GM19468 (cell line): Measurements from ENCODE around the gene RELN.
A peak's percentile ranks its signal among the peaks of the same experiment; 100 is the strongest.
"Not testable (repeated sequence)": the region's sequence is repeated elsewhere in the genome, so short reads cannot be mapped to it uniquely, and the experiment has no call there.

Experiments used
- ATAC-seq: cut with Tn5 transposase; IDR thresholded peaks from one replicate; pipeline ENCODE4 v1.9.1; 2021; ENCODE audit warnings: mild to moderate bottlenecking, moderate library complexity, moderate number of reproducible peaks; ENCODE audit not compliant: unreplicated experiment; ENCODE audit errors: extremely low read depth

RELN gene

DNA sequence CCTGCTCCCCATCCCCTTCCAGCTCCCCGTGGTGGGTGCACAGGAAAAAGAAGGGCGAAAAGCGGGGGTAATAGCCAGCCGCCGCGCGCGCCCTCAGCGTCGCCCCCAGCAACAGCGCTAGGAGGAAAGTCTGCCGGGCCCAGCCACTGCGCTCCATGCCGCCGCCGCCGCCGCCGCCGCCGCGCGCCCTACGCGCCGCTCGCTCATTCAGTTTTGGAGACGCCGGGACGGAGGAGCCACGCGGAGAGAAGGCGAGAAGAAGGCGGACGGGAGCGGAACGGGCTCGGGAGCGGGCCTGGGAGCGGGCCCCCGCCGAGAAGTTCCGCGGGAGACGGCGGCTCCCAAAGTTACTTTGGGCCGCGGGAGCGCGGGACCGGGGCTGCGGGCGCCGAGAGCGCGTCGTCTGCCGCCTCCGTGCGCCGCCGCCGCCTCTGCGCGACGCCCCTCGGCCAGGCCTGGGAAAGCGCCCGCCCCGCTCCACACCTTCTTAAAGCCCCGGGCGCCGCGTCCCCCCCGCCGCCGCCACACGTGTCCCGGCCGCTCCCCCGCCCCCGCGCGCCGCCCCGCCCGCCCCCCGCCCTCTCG is at the start of gene RELN:
Gene RELN (minus strand): TSS at position 459 of the 585 bp plus-strand sequence. CDS start 302 bp downstream, at position 157.
- no peak for ATAC-seq

DNA sequence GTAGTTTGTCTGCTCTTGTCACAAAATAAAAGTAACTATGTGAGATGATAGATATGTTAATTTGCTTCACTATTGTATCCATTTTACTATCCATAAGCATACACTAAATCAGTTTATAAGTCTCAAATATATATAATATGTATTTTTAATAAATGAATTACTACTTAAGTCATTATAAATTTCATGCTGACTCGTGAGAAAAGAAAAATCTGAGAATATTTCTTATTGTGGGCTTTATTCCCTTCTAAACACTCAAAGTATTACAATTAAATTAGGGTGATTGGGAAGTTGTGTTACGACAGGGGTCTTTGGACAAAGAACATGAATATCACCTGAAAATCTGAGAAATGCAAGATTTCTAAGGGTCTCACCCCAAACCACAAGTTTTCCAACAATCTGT is 48.7 kb upstream of the RELN start:
- ATAC-seq, result no peak

DNA sequence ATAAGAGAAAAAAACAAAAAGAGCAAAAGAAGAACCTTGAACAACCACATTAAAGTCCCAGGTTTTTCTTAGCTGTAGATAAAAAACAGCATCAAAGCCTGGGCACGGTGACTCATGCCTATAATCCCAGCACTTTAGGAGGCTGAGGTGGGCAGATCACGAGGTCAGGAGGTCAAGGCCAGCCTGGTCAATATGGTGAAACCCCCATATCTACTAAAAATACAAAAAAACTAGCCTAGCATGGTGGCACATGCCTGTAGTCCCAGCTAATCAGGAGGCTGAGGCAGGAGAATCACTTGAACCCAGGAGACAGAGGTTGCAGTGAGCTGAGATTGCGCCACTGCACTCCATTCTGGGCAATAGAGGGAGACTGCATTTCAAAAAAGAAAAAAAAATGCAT is 47.4 kb upstream of the RELN start:
- ATAC-seq, result not testable (repeated sequence)

GRCh38 chr7:104035351-104035750 is 45.9 kb upstream of the RELN start:
- no peak for ATAC-seq

DNA sequence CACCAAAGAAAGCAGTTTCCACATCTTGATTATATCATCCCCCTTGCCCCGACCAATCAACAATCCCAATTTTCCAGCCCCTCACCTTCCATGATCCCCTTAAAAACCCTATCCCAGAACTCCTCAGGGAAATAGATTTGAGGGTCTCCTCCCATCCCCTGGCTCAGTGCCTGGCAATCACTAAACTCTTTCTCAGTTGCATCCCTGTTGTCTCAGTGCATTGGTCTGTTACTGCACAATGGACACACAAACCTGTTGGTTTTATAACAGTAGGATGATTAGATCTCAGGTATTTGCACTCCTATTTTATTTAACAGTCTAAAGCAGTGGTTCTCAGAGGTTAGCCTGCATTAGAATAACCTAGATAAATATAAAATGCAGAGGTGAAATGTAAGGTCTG is 45.2 kb upstream of the RELN start:
- no peak for ATAC-seq

DNA sequence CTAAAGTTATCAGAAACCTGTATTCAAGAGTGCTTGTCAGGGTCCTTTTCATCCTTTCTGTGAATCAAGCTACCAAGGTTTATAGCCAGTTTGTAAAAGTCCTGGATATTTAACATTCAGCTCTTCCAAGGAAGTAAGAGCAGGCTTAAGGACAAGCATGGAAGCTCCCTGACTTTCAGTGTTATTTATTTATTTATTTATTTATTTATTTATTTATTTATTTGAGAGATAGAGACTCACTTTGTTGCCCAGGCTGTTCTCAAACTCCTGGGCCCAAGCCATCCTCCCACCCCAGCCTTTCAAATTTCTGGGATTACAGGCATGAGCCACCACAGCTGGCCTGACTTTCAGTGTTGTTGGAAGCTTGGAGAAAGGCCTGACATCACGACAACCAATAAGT is 44.4 kb upstream of the RELN start:
- no peak for ATAC-seq

DNA sequence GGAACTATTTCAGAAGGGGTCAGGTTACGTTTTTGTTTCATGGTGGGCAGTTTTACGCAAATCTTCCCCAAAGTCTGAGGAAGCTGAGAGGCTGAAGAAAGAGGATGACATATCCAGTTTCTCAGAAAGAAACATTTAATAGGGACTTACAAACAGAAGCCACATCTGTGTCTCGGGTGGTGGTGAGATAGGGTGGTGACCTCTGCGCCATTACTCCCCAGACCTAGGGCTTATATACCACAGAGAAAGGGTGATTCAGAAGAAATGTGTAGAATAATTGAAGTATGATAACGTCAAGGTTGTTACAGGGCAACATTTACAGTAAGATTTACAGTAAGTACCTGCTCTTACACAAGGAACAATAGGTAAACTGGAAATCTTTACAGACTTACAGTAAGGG is 43.0 kb upstream of the RELN start:
- ATAC-seq, result no peak

DNA sequence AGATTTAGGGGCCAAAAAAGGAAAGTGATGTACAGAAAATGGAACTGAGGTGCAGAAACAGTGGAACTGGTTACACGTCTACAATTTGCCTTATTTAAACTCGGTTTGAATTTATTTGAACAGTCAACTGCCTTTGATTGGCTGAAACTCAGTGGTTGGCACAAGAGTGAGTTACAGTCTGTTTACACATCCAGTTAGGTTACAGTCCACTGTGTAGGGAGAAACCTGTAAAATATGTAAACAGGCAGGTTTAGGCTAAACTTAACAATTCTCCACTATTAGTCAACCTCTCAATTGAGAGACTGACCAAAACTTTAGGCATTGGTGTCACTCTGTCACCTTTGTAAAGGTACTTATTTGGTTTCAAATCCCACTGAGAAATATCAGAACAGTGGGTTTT is 40.3 kb upstream of the RELN start:
- no peak for ATAC-seq

- no peak for ATAC-seq
These were observed 35.2 kb upstream of the RELN start for GRCh38 chr7:104024632-104025031.

- ATAC-seq, result no peak
These were observed 33.6 kb upstream of the RELN start for GRCh38 chr7:104023100-104023499.

GRCh38 chr7:104018425-104018824 is 29.0 kb upstream of the RELN start:
- ATAC-seq, result no peak

DNA sequence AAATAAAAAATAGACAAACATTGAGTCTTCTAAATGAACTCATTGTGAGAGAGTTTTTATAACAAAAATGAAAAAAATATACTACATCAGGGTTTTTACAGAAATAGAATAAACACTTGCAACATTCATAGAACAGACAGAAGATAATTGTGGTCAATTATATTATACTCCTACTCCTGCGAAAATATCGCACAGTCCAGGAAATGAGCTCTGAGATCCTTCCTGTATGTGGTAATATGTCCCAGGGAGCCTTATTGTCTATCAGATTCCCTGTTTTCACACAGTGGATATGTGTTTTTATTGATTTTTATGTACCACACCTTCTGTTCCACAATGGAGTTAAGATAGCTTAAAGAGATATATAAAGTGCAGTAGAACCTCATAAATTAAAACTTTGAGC is 27.5 kb upstream of the RELN start:
- ATAC-seq, result no peak

- no peak for ATAC-seq
These were observed 23.4 kb upstream of the RELN start for GRCh38 chr7:104012835-104013234.

DNA sequence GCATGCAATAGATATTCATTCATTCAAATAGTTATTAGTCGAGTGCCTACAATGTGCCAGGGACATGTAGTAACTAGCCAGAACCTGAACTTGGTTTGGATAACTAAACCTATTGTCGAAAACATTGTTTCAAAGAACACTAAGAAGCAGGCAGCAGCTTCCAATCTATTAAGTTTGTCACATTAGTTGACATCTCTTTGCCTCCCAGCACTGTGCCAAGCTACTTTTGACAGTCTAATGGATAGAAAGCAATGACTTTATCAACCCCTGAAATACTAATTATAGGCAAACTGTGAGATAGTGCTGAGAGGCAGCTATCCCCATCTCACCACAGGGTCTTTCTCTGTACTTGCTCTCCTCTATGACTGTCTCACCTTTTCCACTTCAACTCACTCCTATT is 22.4 kb upstream of the RELN start:
- no peak for ATAC-seq

GRCh38 chr7:104010052-104010909 is 20.8 kb upstream of the RELN start:
- no peak for ATAC-seq

GRCh38 chr7:104008107-104008506 is 18.6 kb upstream of the RELN start:
- ATAC-seq, result no peak

DNA sequence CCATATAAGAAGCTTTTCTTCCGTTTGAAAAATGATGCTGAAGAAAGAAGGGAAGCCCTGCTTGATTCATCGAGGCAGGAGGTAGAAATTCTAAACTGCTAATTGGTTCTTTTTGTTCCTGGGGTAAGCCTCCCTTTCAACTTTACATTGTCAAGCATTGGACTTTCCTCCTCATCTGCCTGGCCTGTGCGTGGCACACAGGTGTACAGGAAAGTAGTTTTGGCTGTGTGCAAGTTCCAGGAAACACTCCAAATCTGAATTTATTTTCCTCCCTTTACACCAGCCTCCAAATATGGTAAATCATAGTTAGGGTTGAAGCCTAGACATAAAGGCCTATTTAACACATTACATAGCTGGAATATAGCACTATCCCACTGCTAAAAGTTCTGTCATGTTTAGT is 18.2 kb upstream of the RELN start:
- no peak for ATAC-seq

DNA sequence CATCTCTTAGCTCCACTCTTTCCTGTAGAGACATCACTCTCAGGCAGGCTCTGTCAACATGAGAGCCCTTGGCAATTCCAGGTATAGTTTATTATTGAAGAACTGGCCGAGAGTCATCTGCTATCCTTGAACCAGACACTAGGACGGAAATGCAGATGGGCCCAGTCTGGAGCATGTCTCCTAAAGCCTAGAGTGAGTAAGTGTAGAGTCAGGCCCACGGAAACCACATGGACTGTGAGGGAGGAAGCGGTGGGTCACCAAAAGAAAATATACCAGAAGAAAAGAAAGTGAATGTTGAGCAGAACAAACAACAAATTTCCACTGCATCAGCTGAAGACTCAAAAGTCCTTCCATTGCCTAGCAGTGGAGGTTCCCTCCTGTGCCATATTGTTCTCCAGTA is 15.7 kb upstream of the RELN start:
- no peak for ATAC-seq

DNA sequence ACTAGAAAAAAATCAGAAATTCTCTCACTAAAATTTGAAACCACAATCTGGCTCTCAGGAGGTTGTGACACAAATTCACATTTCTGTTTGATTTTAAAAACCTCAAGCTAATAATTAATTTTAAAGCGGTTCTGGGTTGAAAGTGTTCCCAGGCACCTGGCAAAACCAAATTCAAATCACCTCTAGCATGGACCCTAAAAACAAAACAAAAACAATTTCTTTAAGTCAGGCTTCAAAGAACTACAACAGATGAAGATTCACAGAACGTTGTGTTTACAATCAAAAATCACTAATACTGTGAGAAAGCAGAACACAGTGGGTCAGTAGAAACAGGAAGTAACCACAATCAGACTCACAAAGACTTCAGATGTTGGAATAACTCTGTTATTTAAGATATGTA is 7.2 kb upstream of the RELN start:
- peak; percentile 53 for ATAC-seq

- ATAC-seq, result no peak
These were observed 6.6 kb upstream of the RELN start for GRCh38 chr7:103996017-103996551.

- ATAC-seq, result no peak
These were observed 6.1 kb upstream of the RELN start for GRCh38 chr7:103995554-103995953.

DNA sequence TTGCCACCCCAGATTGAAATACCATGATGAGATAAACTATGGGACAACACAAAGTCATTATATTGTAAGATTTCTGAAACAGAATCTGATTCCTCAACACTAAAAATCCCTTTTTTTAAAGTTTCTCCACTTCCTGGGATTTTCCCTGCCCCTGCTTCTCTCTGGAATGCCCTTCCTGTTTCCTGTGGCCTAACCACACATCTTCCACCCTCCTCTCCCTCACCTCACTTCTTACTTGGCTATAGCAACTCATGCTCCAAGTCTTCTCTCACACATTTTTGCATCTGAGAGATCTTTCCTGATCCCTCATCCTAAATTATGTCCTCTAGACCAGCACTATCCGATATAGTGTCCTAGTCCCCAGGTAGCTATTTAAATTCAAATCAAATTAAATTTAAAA is 4.1 kb upstream of the RELN start:
- no peak for ATAC-seq
